Inflammatory macrophage treated with lipopolysaccharide for 1 hour (primary cell): ENCODE results near the gene WDR27.

Experiments used
- DNase-seq, 2 donors: peaks; one replicate each; pipeline ENCODE4 v3.0.0-alpha.2; 2020 to 2022

Gene WDR27

GRCh38 chr6:169659820-169660610 lies 41.8 kb downstream of the WDR27 start:
- DNase-seq = no peak

- no peak for DNase-seq
Observed at GRCh38 chr6:169657284-169657610, 44.6 kb downstream of the WDR27 start.

GRCh38 chr6:169656546-169657283 lies 45.1 kb downstream of the WDR27 start:
- no peak for DNase-seq

GRCh38 chr6:169654598-169655391 lies 47.0 kb downstream of the WDR27 start:
- DNase-seq = peak; percentile 61 to 68

GRCh38 chr6:169653691-169654090 lies 48.1 kb downstream of the WDR27 start:
- DNase-seq = no peak

- DNase-seq = no peak
Observed at GRCh38 chr6:169652896-169653295, 48.9 kb downstream of the WDR27 start.

- no peak for DNase-seq
Observed at GRCh38 chr6:169651498-169651897, 50.3 kb downstream of the WDR27 start.

- DNase-seq = no peak
Observed at GRCh38 chr6:169650959-169651292, 50.9 kb downstream of the WDR27 start.

GRCh38 chr6:169650241-169650958 lies 51.4 kb downstream of the WDR27 start:
- DNase-seq = no peak

GRCh38 chr6:169648617-169649016 lies 53.2 kb downstream of the WDR27 start:
- DNase-seq = no peak

GRCh38 chr6:169648092-169648491 lies 53.7 kb downstream of the WDR27 start:
- DNase-seq = no peak

- no peak for DNase-seq
Observed at GRCh38 chr6:169647637-169648036, 54.2 kb downstream of the WDR27 start.

GRCh38 chr6:169646906-169647567 lies 54.8 kb downstream of the WDR27 start:
- DNase-seq = no peak

GRCh38 chr6:169645459-169645858 lies 56.4 kb downstream of the WDR27 start:
- DNase-seq = peak in 1 of 2 donors; percentile 8

- DNase-seq = no peak
Observed at GRCh38 chr6:169643521-169643920, 58.3 kb downstream of the WDR27 start.

- no peak for DNase-seq
Observed at GRCh38 chr6:169642455-169642854, 59.4 kb downstream of the WDR27 start.

GRCh38 chr6:169641461-169642085 lies 60.3 kb downstream of the WDR27 start:
- no peak for DNase-seq

GRCh38 chr6:169640983-169641382 lies 60.8 kb downstream of the WDR27 start:
- DNase-seq = no peak

- DNase-seq = no peak
Observed at GRCh38 chr6:169640351-169640852, 61.4 kb downstream of the WDR27 start.

GRCh38 chr6:169639653-169640278 lies 62.1 kb downstream of the WDR27 start:
- no peak for DNase-seq

GRCh38 chr6:169638915-169639314 lies 62.9 kb downstream of the WDR27 start:
- no peak for DNase-seq
